ENCODE data around the gene SQSTM1. TPM values are rescaled to one million over a fixed set of nuclear protein-coding genes. Genes with fewer than 3 reads are reported as not detected.
A peak's percentile ranks its signal among the peaks of the same experiment; 100 is the strongest.

SQSTM1 gene
- total RNA-seq, 2 experiments from 2014 or later = 105 to 123 TPM

- ATAC-seq = no peak
- no peaks in the 10 kb centered on the region for H3K9me3 Mint-ChIP-seq
- TF ChIP-seq CTCF (IDR thresholded peaks at IDR 0.05) = no peak
- no peak for DNase-seq
- ChIA-PET CTCF (no interaction called here), POLR2A (interaction anchor here (0.8 kb wide), 1 partner anchor 22 kb away, joined by 3 read pairs; no protein-coding TSS in a partner anchor)
- H3K4me3 Mint-ChIP-seq = no peak overlapping the region
- peaks cover 51% of the 10 kb centered on the region for H3K36me3 Mint-ChIP-seq (ENCODE audit: low read depth)
- intact Hi-C loops (cut with micrococcal nuclease) = no loop called here
- peak overlapping the region; percentile 3 for H3K27ac Mint-ChIP-seq
- H3K4me1 Mint-ChIP-seq (ENCODE audit: low read depth) = peaks cover 52% of the 10 kb centered on the region
- no peaks in the 10 kb centered on the region for H3K27me3 Mint-ChIP-seq
These were observed 3.4 kb downstream of the SQSTM1 start for GRCh38 chr5:179823937-179824744.

- Mint-ChIP-seq H3K27ac (peak overlapping the region; percentile 3), H3K36me3 (ENCODE audit: low read depth) (peaks cover 56% of the 10 kb centered on the region)
- intact Hi-C loops (cut with micrococcal nuclease) = no loop called here
These were observed 4.0 kb downstream of the SQSTM1 start for GRCh38 chr5:179824745-179825112.

GRCh38 chr5:179825655-179826182, 5.0 kb downstream of the SQSTM1 start:
- ChIA-PET POLR2A (interaction anchor here (0.6 kb wide), 1 partner anchor 235 kb away, joined by 4 read pairs; no protein-coding TSS in a partner anchor), CTCF (interaction anchor here (0.9 to 1.0 kb wide), 2 partner anchors 24 to 62 kb away, joined by 3 read pairs; no protein-coding TSS in a partner anchor)
- H3K27ac Mint-ChIP-seq = peak overlapping the region; percentile 46
- no peak for TF ChIP-seq CTCF (IDR thresholded peaks at IDR 0.05)
- H3K36me3 Mint-ChIP-seq (ENCODE audit: low read depth) = peaks cover 64% of the 10 kb centered on the region
- H3K4me1 Mint-ChIP-seq (ENCODE audit: low read depth) = peaks cover 40% of the 10 kb centered on the region
- intact Hi-C loops (cut with micrococcal nuclease) = no loop called here
- DNase-seq (no peak), ATAC-seq (no peak)
- H3K9me3 Mint-ChIP-seq = no peaks in the 10 kb centered on the region
- no peaks in the 10 kb centered on the region for H3K27me3 Mint-ChIP-seq
- no peak overlapping the region for H3K4me3 Mint-ChIP-seq

More at GRCh38 chr5:179824745-179825112, 4.0 kb downstream of the SQSTM1 start:
- ATAC-seq (no peak), DNase-seq (no peak)
- Mint-ChIP-seq H3K9me3 (no peaks in the 10 kb centered on the region), H3K4me1 (ENCODE audit: low read depth) (peaks cover 47% of the 10 kb centered on the region), H3K27me3 (no peaks in the 10 kb centered on the region), H3K4me3 (no peak overlapping the region)
- ChIA-PET POLR2A (interaction anchor here (0.8 kb wide), 1 partner anchor 23 kb away, joined by 3 read pairs; no protein-coding TSS in a partner anchor), CTCF (no interaction called here)
- no peak for TF ChIP-seq CTCF (IDR thresholded peaks at IDR 0.05)

GRCh38 chr5:179827680-179828079, 7.0 kb downstream of the SQSTM1 start:
- H3K27ac Mint-ChIP-seq = peak overlapping the region; percentile 83
- H3K27me3 Mint-ChIP-seq = no peaks in the 10 kb centered on the region
- ChIA-PET CTCF (interaction anchor here (0.8 to 1.5 kb wide), 4 partner anchors 9 to 64 kb away, joined by 3 to 5 read pairs (median 4); no protein-coding TSS in a partner anchor), POLR2A (interaction anchor here (0.6 to 3.2 kb wide), 3 partner anchors 8 to 95 kb away, joined by 3 to 16 read pairs (median 3); partner anchors contain the start of gene SQSTM1)
- ATAC-seq = peak; percentile 96
- H3K36me3 Mint-ChIP-seq (ENCODE audit: low read depth) = peaks cover 64% of the 10 kb centered on the region
- H3K4me3 Mint-ChIP-seq = peak overlapping the region; percentile 38
- H3K4me1 Mint-ChIP-seq (ENCODE audit: low read depth) = peaks cover 31% of the 10 kb centered on the region
- H3K9me3 Mint-ChIP-seq = no peaks in the 10 kb centered on the region
- intact Hi-C loops (cut with micrococcal nuclease) = no loop called here
- TF ChIP-seq CTCF (IDR thresholded peaks at IDR 0.05) = no peak
- peak; percentile 81 for DNase-seq

Data from activated CD8-positive, alpha-beta T cell treated with anti-CD3 and anti-CD28 coated beads for 36 hours (primary cell).